SKM-1 (cell line): ENCODE data around the gene C5orf52.
"Not testable (repeated sequence)": the region's sequence is repeated elsewhere in the genome, so short reads cannot be mapped to it uniquely, and the experiment has no call there.

Experiments used
- DNase-seq: peaks from one replicate; lab custom pipeline; 2025; ENCODE audit not compliant: unreplicated experiment; lab: John Stamatoyannopoulos, UW

The C5orf52 gene

DNA sequence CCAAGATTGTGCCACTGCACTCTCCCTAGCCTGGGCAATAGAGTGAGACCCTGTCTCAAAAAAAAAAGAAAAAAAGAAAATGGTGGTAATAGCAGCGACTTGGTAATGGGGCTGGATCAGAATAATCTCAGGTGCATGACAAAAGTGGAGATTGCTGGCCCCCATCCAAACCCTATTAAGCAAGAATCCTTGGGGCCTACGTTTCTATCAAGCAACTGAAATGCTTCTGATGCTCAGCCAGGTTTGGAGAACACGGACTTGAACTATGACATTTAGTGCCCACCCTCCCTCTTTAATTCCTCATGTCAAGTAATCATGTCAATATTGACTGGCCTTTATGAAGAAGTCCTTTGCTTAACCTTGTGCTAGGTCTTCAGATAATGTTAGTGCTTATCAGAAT, 6.6 kb downstream of the C5orf52 start:
- DNase-seq = no peak

DNA sequence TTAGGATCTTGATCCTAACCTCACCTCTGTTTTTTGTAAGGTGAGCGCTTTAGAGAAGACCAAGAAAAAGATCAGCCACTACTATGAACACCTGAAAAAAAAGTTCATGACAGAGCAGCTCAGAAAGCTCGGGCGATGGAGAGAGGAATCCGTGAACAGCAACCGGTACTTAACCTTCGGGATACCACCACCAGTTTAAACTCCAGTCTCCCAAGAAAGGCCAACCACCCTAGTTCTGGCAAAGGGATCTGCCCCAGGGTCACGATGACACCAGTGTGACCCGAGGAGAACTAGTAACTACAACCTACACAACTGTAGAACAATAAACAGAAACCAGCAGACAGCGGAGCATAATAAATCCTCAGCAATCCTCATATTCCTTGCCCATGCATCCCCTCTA, 8.5 kb downstream of the C5orf52 start:
- DNase-seq = no peak

GRCh38 chr5:157680239-157680638, 8.9 kb downstream of the C5orf52 start:
- DNase-seq = no peak

DNA sequence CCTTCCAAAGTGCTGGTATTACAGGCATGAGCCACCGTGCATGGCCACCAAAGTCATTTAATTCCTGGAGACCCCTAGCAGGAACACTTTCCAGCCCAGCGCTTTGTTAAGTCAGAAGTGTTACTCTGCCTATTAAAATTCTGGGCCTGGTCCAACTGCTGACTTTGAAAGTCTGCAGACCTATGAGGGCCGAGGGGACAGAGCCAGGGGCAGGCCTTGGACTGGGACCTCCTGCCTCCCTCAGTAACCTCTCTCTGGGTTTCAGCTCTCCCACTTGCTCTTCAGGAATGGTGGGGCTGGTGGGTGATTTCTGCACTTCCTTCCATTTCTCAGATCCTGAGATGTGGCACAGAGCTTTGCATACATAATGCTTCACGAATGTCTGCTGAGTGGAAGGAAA, 9.7 kb downstream of the C5orf52 start:
- DNase-seq = no peak

- no peak for DNase-seq
Measured at GRCh38 chr5:157682257-157682656, 10.9 kb downstream of the C5orf52 start.

DNA sequence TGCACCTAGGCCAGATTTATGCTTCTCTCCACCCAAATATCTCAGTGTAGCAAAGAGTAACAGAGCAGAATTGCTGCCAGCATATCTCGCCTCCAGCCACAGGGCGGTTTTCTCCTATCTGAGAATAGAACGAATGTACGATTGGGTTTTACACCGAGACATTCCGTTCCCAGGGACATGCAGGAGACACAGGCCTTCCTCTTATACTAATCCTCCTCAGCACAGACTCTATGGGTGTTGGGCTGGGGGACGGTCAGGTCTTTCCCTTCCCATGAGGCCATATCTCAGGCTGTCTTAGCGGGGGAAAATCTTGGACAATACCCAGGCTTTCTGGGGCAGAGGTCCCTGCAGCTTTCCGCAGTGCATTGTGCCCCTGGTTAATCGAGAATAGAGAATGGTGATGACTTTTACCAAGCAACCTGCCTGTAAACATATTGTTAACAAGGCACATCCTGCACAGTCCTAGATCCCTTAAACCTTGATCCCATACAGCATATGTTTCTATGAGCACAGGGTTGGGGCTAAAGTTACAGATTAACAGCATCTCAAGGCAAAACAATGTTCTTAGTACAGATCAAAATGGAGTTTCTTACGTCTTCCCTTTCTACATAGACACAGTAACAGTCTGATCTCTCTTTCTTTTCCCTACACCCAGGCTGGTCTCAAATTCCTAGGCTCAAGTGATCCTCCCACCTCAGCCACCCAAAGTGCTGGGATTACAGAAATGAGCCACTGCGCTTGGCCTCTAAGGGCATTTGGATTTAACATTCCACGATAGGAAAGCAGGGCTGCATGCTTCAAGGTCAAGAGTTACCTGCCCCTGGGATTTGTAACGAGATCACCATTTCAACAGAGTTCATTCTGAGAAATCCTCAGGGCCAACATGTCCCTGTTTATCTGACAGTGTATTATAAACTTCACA, 15.2 kb downstream of the C5orf52 start:
- not testable (repeated sequence) for DNase-seq

GRCh38 chr5:157687198-157687554, 15.8 kb downstream of the C5orf52 start:
- DNase-seq = no peak

- DNase-seq = no peak
Measured at GRCh38 chr5:157689942-157690689, 18.8 kb downstream of the C5orf52 start.

DNA sequence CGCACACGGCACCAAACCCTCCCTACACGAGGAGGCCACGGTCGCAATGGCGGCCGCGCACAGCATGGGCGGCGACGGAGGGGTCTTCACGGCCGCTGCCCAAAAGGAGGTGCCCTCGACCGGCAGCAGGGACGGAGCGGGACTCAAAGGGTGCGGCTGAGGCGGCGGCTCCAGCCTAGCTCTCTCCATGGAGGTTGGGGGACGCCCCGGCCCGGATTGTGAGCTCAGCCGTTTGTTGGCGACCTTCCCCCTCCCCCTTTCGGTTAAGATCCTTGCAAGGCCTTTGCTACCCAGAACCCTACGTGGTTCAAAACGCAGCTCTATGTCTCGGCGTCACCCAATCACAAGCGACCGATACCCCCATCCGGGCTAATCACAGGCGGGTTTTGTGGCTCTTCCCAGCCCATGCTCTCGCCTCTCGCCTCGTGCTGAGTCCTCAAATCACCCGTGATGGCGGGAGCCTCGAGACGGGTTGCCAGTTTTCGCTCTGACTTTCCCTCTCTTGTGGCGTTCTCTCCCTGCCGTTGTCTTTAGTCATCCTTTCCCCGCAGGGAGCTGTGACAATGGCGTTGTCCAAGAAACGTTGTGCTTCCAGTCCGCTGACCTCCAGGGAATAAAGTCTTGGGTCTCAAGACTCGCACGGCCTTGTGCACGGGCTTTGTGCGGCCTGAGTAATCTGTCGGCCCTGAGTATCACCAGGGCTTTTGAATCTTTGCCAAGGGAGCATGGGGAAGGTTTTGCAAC, 19.5 kb downstream of the C5orf52 start:
- no peak for DNase-seq

DNA sequence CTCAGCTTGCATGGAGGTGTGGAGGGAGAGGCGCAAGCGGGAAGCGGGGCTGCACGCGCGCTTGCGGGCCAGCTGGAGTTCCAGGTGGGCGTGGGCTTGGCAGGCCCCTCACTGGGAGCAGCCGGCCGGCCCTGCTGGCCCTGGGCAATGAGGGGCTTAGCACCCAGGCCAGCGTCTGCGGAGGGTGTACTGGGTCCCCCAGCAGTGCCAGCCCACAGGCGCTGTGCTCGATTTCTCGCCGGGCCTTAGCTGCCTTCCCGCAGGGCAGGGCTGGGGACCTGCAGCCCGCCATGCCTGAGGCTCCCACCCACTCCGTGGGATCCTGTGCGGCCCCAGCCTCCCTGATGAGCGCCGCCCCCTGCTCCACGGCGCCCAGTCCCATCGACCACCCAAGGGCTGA, 22.5 kb downstream of the C5orf52 start:
- not testable (repeated sequence) for DNase-seq

DNA sequence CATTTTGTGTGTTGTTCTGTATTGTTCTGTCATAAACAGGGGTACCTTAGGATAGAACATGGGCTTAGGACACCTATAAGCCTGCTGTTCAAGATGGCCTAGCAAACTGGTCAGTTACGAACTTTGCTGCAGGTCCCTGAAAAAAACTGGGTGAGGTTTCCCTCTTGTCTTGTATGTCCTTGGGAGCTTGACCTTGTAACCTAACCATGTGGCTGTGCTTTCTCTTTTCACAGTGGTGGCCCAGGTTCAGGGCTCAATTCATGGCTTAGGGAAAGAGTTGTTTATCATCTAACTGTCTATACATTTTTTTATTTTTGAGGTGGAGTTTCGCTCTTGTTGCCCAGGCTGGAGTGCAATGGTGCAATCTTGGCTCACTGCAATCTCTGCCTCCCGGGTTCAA, 24.8 kb downstream of the C5orf52 start:
- DNase-seq = not testable (repeated sequence)

- DNase-seq = not testable (repeated sequence)
Measured at GRCh38 chr5:157698674-157699073, 27.3 kb downstream of the C5orf52 start.

DNA sequence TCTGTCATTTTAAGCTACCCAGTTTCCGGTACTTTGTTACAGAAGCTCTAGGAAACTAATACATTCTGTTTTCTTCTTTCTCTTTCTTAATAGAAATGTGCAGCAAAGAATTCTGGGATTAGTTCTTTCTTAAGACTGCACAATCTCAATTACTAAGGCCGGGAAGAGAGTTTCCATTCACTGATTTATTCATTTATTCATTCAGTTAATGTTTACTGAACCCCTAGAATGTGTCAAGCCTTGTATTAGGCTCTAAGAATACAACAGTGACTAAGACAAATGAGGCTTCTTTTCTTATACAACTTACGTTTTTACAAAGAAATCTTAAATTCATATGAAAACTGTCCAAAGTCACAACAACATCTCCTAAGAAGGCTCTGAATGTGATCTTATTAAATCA, 32.4 kb downstream of the C5orf52 start:
- no peak for DNase-seq

GRCh38 chr5:157708866-157709265, 37.5 kb downstream of the C5orf52 start:
- no peak for DNase-seq

GRCh38 chr5:157709346-157709745, 38.0 kb downstream of the C5orf52 start:
- no peak for DNase-seq

DNA sequence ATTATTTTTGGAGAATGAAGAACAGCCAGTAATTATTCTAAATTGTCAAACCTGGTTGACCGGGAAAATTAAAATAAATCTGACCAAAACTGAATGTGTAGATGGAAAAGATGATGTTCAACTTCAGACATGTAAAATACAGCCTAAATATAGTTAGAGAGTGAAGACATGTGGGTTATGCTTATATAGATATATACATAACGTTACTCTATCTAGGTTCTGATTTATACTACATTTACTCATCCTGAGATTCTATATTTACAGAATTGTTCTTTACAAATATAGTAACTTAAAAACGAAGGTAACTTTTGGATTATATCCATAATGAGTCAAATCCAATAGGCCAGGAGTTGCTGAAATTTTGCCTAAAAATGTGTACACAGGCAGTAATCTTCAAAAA, 39.1 kb downstream of the C5orf52 start:
- no peak for DNase-seq

- no peak for DNase-seq
Measured at GRCh38 chr5:157710882-157711281, 39.5 kb downstream of the C5orf52 start.

GRCh38 chr5:157713830-157714595, 42.7 kb downstream of the C5orf52 start:
- no peak for DNase-seq

DNA sequence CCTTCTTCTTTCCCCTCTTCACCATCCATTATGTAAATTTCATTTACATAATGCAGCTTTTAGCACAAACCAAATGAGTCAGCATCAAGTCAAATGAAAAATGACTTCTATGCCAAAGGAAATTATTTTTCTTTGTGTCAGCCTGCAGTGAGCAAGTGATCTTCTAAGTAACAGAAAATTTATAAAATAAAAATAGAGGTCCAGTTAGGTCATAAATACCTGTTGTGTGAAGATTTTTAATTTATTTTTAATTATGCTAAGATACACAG, 43.2 kb downstream of the C5orf52 start:
- no peak for DNase-seq

GRCh38 chr5:157718519-157718918, 47.2 kb downstream of the C5orf52 start:
- DNase-seq = peak; percentile 59

DNA sequence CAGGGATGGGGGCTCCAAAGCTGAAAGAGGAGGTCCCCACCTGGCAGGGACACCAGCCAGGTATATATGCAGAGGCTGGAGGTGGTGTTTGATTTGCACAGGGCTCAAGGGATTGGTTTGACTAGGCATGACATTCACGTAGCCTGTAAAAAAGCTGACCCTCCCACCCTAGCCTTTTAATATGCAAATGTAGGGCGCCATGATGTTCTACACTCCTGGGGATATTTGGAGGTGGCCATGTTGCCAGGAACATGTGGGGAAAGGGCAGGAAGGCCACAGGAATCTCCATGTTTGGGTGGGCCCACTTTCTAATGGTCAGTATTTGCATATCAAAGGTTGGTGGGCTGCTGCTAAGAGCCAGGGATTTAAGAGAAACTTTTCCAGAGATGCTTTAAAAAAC, 47.9 kb downstream of the C5orf52 start:
- no peak for DNase-seq
